SK-N-MC (cell line): ENCODE data around the gene DCHS2.

Source experiments
- DNase-seq: peaks from one replicate; pipeline ENCODE4 v3.0.0-alpha.2; 2011; ENCODE audit warnings: low read depth, low spot score
- H3K27ac ChIP-seq: fragments of 200-600 bp; sonication (generic); 2 replicates; pipeline ENCODE4 v1.5.1; 2016; ENCODE audit warnings: mixed run types
- H3K36me3 ChIP-seq: fragments of 200-600 bp; sonication (generic); 2 replicates; pipeline ENCODE4 v1.6.1; 2017; ENCODE audit warnings: antibody characterized with exemption, low read length, mixed read lengths; ENCODE audit not compliant: insufficient read depth
- H3K4me3 ChIP-seq: fragments of 200-600 bp; sonication (generic); 2 replicates; pipeline ENCODE4 v1.5.1; 2016
- H3K9ac ChIP-seq: fragments of 200-600 bp; sonication (generic); 2 replicates; pipeline ENCODE4 v1.8.0; 2017; ENCODE audit warnings: mixed run types, mixed read lengths; ENCODE audit not compliant: insufficient read length
- H3K9me3 ChIP-seq: fragments of 200-600 bp; sonication (generic); 2 replicates; pipeline ENCODE4 v1.6.1; 2017; ENCODE audit warnings: low read depth, mild to moderate bottlenecking, antibody characterized with exemption, low read length, moderate library complexity, mixed read lengths
- EZH2 ChIP-seq: fragments of 200-600 bp; sonication (generic); IDR thresholded peaks from one replicate; pipeline ENCODE4 v1.6.1; 2017; ENCODE audit warnings: antibody characterized with exemption
- FOXP2 ChIP-seq: optimal IDR thresholded peaks from 2 replicates; pipeline ENCODE3; 2011; ENCODE audit warnings: mild to moderate bottlenecking, moderate library complexity; ENCODE audit not compliant: insufficient read depth; ENCODE audit errors: extremely low read length, control extremely low read depth
- POLR2AphosphoS5 ChIP-seq: IDR thresholded peaks from 2 replicates; pipeline ENCODE4 v1.6.1; 2012; ENCODE audit warnings: mild to moderate bottlenecking, low read depth, low read length, borderline replicate concordance

Gene DCHS2

DNA sequence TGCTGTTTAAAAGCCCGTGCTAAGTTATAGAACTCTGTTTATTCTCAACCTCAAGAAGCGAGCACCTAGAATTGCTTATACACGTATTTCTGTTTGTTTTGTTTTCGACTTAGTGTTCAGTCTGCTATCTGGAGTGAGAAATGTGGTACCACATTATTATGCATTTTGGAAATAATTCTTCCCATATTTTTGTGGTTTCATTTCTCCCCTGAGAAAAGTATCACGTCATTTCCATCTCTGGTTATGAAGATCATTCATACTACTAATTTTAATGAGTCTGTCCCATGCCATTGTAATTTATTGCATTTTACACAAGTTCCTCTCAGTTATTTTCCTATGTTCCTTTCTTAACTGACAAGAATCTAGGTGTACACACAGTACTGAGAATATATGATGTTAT is 186.0 kb downstream of the DCHS2 start:
- Histone ChIP-seq H3K9ac (peak overlapping the region; percentile 43), H3K27ac (peak overlapping the region; percentile 86), H3K9me3 (0 out of 2 replicates have a peak, but pooled peaks cover 5% of the 10 kb centered on the region), H3K4me3 (peak overlapping the region; percentile 60), H3K36me3 (no peaks in the 10 kb centered on the region)
- DNase-seq = peak; percentile 22
- no peak for TF ChIP-seq FOXP2
- TF ChIP-seq EZH2 = no peak
- TF ChIP-seq POLR2AphosphoS5 = no peak

DNA sequence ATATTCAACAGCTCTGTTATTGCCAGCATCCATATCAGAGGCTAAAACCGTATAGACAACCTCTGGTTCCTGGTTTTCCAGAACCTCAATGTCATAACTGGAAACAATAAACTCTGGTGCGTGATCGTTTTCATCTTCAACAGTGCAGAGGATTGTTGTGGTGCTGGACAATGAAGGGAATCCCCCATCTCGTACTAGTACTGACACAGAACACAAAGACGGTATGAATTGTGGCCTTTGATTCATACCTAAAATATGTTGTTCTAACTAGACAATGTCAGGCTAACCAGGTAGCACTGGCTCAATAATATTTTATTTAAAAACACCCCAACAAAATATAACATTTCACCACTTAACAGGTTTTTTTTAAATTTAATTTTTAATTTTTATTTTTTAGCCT is 186.9 kb downstream of the DCHS2 start:
- H3K36me3 ChIP-seq = no peaks in the 10 kb centered on the region
- no peak for DNase-seq

DNA sequence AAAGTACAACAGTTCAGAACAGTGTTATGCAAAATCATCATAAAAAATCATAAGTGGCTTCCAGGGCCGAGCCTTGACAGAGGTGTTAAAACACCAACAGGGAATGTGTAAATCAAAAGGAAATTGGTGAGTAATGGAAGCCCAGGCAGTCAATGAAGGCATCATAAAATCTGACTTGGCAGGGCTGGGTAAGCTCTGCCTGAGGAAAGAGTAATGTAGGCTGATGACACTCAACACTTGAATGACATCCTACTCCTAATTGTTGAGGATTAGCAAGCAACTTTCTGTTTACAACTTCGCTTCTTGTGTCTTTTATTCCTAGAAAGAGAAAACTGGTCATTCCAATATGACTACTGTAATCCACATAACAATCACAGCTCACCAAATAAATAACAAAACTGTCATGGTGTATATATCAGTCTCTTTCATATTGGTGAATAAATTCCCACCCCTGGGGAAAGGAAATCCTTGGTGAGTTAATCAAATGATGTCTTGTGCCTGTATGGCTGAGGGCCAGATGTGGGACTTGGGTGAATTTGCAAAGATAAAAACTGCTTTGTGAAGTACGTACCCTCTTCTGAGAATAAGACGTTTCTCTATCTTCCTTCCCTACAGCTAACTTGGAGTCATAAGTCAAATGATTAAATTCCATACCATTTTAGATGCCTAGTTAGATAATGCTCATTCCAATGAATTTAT is 196.8 kb downstream of the DCHS2 start:
- DNase-seq = peak; percentile 20
- H3K36me3 ChIP-seq = no peaks in the 10 kb centered on the region
- no peaks in the 10 kb centered on the region for H3K9me3 ChIP-seq
- TF ChIP-seq FOXP2 = no peak
- no peak for TF ChIP-seq EZH2
- H3K27ac ChIP-seq = no peak overlapping the region
- H3K9ac ChIP-seq = no peak overlapping the region
- no peak overlapping the region for H3K4me3 ChIP-seq

More for the DNA sequence above, 186.9 kb downstream of the DCHS2 start:
- no peak overlapping the region for H3K9ac ChIP-seq
- TF ChIP-seq FOXP2 = no peak
- no peak for TF ChIP-seq EZH2
- TF ChIP-seq POLR2AphosphoS5 = no peak
- no peak overlapping the region for H3K4me3 ChIP-seq
- 0 out of 2 replicates have a peak, but pooled peaks cover 5% of the 10 kb centered on the region for H3K9me3 ChIP-seq
- H3K27ac ChIP-seq = peak overlapping the region; percentile 86

GRCh38 chr4:154293427-154293826 is 198.2 kb downstream of the DCHS2 start:
- DNase-seq = no peak
- H3K9me3 ChIP-seq = no peaks in the 10 kb centered on the region
- TF ChIP-seq EZH2 (no peak), POLR2AphosphoS5 (no peak), FOXP2 (no peak)
- no peak overlapping the region for H3K4me3 ChIP-seq
- no peaks in the 10 kb centered on the region for H3K36me3 ChIP-seq
- no peak overlapping the region for H3K27ac ChIP-seq
- H3K9ac ChIP-seq = no peak overlapping the region

GRCh38 chr4:154292589-154292988 is 199.0 kb downstream of the DCHS2 start:
- Histone ChIP-seq H3K36me3 (no peaks in the 10 kb centered on the region), H3K9me3 (no peaks in the 10 kb centered on the region), H3K27ac (no peak overlapping the region), H3K9ac (no peak overlapping the region), H3K4me3 (no peak overlapping the region)
- DNase-seq = no peak
- no peak for TF ChIP-seq EZH2
- no peak for TF ChIP-seq POLR2AphosphoS5
- no peak for TF ChIP-seq FOXP2

GRCh38 chr4:154277172-154277571 is 214.4 kb downstream of the DCHS2 start:
- TF ChIP-seq FOXP2 (no peak), POLR2AphosphoS5 (no peak), EZH2 (no peak)
- DNase-seq = no peak
- Histone ChIP-seq H3K27ac (no peak overlapping the region), H3K4me3 (no peak overlapping the region), H3K36me3 (no peaks in the 10 kb centered on the region), H3K9ac (no peak overlapping the region), H3K9me3 (0 out of 2 replicates have a peak, but pooled peaks cover 3% of the 10 kb centered on the region)

- no peak for TF ChIP-seq POLR2AphosphoS5
- no peak for TF ChIP-seq FOXP2
- TF ChIP-seq EZH2 = no peak
- Histone ChIP-seq H3K9ac (no peak overlapping the region), H3K27ac (no peak overlapping the region), H3K36me3 (no peaks in the 10 kb centered on the region), H3K9me3 (0 out of 2 replicates have a peak, but pooled peaks cover 3% of the 10 kb centered on the region), H3K4me3 (no peak overlapping the region)
- DNase-seq = no peak
Measured at GRCh38 chr4:154276496-154276895, 215.1 kb downstream of the DCHS2 start.

DNA sequence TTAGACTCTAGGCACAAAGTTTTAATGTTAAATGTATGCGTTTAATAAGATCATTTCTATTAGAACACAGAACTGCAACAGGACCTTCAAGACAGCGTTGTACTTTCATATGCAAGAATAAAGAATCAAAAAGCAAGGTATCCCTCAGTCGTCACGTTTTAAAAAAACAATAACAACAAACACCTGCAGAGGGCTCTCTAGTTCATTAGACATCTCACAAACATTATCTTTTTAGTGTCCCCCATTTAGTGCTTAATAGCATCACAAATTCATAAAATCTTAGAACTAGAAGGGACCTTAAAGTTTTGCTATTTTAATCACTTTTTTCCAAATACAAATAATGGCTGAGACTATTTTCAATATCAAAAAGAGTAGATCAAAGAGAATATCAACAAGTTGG is 236.6 kb downstream of the DCHS2 start:
- no peak overlapping the region for H3K9ac ChIP-seq
- TF ChIP-seq POLR2AphosphoS5 (no peak), EZH2 (no peak), FOXP2 (no peak)
- H3K27ac ChIP-seq = no peak overlapping the region
- H3K4me3 ChIP-seq = no peak overlapping the region
- no peaks in the 10 kb centered on the region for H3K9me3 ChIP-seq
- no peaks in the 10 kb centered on the region for H3K36me3 ChIP-seq
- no peak for DNase-seq

DNA sequence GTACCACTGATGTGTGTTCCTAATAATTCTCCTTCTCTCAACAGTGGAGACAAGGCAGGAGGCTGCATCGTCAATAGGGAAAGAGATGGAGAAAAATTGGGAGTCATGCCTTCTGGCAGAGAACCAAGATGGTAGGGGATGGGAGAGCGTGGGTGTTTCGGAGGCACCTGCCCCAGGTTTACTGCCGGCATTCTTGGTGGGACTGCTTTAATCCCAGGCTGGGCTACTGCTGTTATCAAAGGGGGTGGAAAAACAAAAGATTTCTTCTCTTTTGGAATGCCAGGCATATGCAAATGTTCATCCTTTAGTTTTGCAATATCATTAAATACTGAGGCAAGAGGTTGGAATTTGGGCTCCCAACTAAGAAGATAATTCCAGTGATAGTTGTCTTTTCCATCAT is 257.0 kb downstream of the DCHS2 start:
- no peak overlapping the region for H3K9ac ChIP-seq

More for the DNA sequence above, 257.0 kb downstream of the DCHS2 start:
- DNase-seq = no peak
- Histone ChIP-seq H3K4me3 (no peak overlapping the region), H3K36me3 (no peaks in the 10 kb centered on the region), H3K9me3 (no peaks in the 10 kb centered on the region), H3K27ac (no peak overlapping the region)
- no peak for TF ChIP-seq FOXP2
- no peak for TF ChIP-seq EZH2
- no peak for TF ChIP-seq POLR2AphosphoS5
